ENCODE data around the gene ZNF446. TPM values are rescaled to one million over a fixed set of nuclear protein-coding genes. Genes with fewer than 3 reads are reported as not detected.
"Not testable (repeated sequence)": the region's sequence is repeated elsewhere in the genome, so short reads cannot be mapped to it uniquely, and the experiment has no call there.

The ZNF446 gene
- total RNA-seq, 2 experiments from 2014 or later = 4.2 to 4.7 TPM

DNA sequence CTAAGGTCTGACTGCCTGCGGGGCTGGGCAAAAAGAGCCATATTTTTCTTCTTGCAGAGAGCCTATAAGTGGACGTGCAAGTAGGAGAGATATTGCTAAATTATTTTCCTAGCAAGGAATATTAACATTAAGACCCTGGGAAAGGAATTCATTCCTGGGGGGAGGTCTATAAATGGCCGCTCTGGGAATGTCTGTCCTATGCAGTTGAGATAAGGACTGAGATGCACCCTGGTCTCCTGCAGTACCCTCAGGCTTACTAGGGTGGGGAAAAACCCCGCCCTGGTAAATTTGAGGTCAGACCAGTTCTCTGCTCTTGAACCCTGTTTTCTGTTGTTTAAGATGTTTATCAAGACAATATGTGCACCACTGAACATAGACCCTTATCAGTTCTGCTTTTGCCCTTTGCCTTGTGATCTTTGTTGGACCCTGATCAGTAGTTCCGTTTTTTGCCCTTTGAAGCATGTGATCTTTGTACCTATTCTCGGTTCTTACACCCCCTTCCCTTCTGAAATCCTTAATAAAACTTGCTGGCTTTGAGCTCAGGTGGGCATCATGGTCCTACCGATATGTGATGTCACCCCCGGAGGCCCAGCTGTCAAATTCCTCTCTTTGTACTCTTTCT lies 31.6 kb downstream of the ZNF446 start:
- H3K27me3 Mint-ChIP-seq; intact Hi-C loops (cut with DNase I, micrococcal nuclease); H3K4me1 Mint-ChIP-seq; H3K36me3 Mint-ChIP-seq (ENCODE audit: low read depth); H3K9me3 Mint-ChIP-seq (ENCODE audit: low read depth); H3K4me3 Mint-ChIP-seq; DNase-seq; POLR2A ChIA-PET; H3K27ac Mint-ChIP-seq; ATAC-seq: not testable (repeated sequence)
- CTCF ChIA-PET = interaction anchor here (0.9 to 1.2 kb wide), 2 partner anchors 11 to 201 kb away, joined by 3 read pairs; no protein-coding TSS in a partner anchor

DNA sequence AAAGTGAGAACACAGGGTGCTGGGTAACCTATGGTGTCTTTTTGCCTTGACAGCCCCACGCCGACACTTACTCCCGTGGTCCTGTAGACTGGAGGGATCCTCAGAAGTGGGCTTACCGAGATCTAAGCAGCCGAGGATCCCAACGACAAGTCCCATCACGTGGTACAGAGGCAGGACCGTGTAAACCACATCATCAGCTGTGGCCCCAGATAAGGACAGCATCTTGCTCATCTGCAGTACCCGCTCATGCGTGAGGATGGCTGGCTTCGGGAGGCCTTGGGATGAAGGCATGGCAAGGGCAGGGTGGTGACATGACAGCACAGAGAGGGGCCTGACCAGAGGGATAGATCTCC lies 33.6 kb downstream of the ZNF446 start:
- intact Hi-C loops (cut with DNase I, micrococcal nuclease) = no loop called here
- DNase-seq (no peak), ATAC-seq (no peak)
- H3K4me1 Mint-ChIP-seq = no peaks in the 10 kb centered on the region
- no peak overlapping the region for H3K27ac Mint-ChIP-seq
- no peaks in the 10 kb centered on the region for H3K27me3 Mint-ChIP-seq
- H3K36me3 Mint-ChIP-seq (ENCODE audit: low read depth) = peaks cover 11% of the 10 kb centered on the region
- CTCF ChIA-PET = no interaction called here
- POLR2A ChIA-PET = no interaction called here
- H3K4me3 Mint-ChIP-seq = no peak overlapping the region
- H3K9me3 Mint-ChIP-seq (ENCODE audit: low read depth) = peaks cover 8% of the 10 kb centered on the region

DNA sequence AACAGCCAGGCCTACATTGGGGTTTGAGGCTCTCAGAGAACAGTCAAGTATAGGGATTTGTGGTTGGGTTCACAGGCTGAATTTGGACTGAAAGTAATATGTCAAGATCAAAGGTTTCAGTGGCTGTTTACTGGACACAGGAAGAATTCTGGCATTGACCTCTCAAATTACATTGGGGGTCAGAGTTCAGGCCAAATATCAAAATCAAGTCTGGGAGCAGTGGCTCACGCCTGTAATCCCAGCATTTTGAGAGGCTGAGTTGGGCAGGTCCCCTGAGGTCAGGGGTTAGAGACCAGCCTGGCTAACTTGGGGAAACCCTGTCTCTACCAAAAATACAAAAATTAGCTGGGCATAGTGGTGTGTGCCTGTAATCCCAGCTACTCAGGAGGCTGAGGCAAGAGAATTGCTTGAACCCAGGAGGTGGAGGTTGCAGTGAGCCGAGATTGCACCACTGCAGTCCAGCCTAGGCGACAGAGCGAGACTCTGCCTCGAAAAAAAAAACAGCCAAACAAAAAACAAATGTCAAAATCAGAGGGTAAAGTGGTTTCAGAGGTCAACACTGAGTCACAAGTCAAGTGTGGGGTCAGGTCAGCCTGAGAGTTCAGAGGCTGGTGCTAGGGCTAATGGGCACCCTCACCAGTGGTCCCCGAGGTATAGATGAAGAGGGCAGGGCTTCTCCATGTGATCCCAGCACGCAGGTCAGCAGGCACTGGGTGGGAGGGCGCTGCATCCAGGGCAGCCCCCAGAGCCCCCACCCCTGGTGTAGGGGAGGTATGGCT lies 34.1 kb downstream of the ZNF446 start:
- ChIA-PET POLR2A (no interaction called here), CTCF (no interaction called here)
- ATAC-seq (no peak), DNase-seq (no peak)
- Mint-ChIP-seq H3K27ac (no peak overlapping the region), H3K4me3 (no peak overlapping the region), H3K9me3 (ENCODE audit: low read depth) (peaks cover 8% of the 10 kb centered on the region), H3K36me3 (ENCODE audit: low read depth) (peaks cover 14% of the 10 kb centered on the region), H3K27me3 (no peaks in the 10 kb centered on the region), H3K4me1 (peaks cover 3% of the 10 kb centered on the region)
- intact Hi-C loops (cut with DNase I, micrococcal nuclease) = no loop called here

DNA sequence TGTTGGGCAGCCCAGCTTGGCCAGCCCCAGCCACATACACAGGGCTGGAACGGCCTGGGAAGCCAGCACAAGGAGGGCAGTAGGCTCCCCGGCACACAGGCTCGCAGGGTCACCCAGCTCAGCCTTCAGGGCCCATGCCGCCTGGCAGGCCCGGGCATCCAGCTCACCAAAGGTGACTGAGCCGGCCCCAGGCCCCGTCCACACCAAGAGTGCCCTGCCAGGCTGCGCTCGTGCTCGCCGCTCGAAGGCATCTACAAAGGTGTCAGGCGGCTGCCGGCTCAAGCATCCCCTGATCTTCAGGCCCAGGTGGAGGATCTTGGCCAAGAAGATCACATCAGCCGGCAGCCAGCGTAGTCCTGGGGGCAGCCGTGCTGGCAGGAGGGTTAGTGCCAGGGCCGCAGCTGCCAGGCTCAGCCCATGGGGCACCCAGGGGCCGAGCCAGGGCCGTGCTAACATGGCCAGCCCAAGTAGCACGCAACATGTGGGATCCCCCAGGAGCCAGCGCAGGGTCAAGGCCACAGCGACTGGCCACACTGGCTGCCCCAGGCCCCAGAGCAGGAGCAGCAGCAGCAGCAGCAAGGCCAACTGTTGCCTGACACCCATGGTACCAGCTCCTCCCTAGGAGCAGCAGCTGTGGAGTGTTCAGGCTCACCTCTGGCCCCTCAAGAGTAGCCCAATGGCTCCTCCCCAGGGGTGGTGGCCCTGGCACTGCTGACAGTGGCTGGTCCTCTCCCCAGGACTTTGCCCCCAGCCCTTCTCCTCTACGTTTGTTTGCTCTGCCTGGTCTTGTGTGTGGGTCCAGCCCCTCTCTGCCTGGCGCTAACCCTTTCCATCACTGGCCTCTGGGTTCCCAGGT lies 35.4 kb downstream of the ZNF446 start, which contains the start of gene SLC27A5:
TSS of gene SLC27A5 (minus strand) at position 640 of the 856 bp plus-strand sequence. CDS start at position 603, 37 bp downstream.
- Mint-ChIP-seq H3K27ac (peak within 1 kb of the TSS; percentile 81), H3K36me3 (ENCODE audit: low read depth) (peaks cover 25% of the 10 kb centered on the region), H3K4me3 (no peak within 1 kb of the TSS), H3K4me1 (peaks cover 14% of the 10 kb centered on the region), H3K9me3 (ENCODE audit: low read depth) (peaks cover 8% of the 10 kb centered on the region), H3K27me3 (no peaks in the 10 kb centered on the region)
- ATAC-seq (no peak), DNase-seq (no peak)
- CTCF ChIA-PET = no interaction called here
- intact Hi-C loops (cut with DNase I, micrococcal nuclease) = no loop called here
- POLR2A ChIA-PET = no interaction called here

DNA sequence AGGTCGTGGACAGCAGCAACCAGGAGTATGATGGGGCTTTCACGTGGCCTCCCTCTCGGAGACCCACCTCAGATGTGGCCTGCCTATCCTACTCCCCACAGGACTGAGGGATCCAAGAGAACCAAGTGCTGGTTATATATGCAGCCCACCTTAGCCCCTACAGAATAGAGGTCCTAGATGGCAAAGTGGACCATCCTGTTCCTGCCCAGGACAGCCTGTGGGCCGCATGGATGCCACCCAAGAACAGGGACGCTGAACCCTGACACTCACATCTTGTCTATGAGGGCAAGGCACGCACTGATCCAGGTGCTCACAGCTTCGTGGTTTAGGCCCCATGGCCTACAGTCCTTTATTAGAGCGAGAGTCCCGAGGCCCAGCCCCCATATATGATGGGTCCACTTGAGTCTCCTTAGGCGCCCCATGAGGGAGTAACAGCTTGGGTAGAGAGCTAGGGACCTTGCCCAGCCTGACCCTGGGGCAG lies 37.1 kb downstream of the ZNF446 start:
- ChIA-PET CTCF (interaction anchor here (0.5 to 1.8 kb wide), 10 partner anchors 9 to 102 kb away, joined by 3 to 13 read pairs (median 4); partner anchors contain the start of genes CHMP2A and ZNF324B), POLR2A (interaction anchor here (0.6 to 1.8 kb wide), 6 partner anchors 8 to 105 kb away, joined by 3 to 8 read pairs (median 4); partner anchors contain the start of genes CHMP2A, TRIM28 and ZNF584)
- Mint-ChIP-seq H3K4me1 (peaks cover 22% of the 10 kb centered on the region), H3K36me3 (ENCODE audit: low read depth) (peaks cover 19% of the 10 kb centered on the region), H3K27ac (peak overlapping the region; percentile 81), H3K27me3 (no peaks in the 10 kb centered on the region), H3K9me3 (ENCODE audit: low read depth) (no peaks in the 10 kb centered on the region), H3K4me3 (peak overlapping the region; percentile 88)
- no peak for DNase-seq
- intact Hi-C loops (cut with DNase I, micrococcal nuclease) = no loop called here
- peak; percentile 0 for ATAC-seq

DNA sequence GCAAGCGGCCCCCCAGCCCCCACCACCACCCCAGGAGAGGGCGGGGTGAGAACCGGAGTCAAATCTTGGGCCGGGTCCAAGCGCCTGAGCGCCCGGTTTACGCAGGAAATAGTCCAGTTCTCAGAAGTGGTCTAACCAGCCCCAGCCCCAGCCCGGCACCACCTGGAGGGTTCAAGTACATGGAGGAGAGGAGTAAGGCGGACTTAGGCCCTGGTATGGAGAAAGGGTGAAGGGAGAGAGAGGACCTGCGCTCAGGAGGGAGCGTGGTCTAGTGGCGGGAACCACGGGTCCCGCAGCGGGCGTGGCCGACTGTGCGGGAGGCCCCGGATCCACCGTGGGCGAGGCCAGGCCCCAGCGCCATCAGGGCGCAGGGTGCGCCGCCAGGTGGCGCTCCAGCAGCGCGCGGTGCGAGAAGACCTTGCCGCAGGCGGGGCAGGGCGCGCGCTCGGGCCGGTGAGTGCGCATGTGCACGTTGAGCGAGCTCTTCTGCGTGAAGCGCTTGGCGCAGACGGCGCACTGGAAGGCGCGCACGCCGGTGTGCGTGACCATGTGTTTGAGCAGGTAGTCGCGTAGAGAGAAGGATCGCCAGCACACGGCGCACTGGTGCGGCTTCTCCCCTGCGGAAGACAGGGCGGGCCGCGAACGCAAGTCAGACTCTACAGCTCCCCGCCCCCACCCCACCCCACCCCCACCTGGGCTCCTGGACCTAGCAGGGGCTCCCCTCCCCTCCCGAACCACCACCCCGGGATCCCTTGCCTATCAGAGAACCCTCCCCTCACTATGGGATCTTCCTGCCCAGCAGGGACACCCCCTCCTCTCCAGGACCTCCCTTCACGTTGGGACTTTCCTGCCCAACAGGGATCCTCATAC lies 37.8 kb downstream of the ZNF446 start:
- peak overlapping the region; percentile 81 for H3K27ac Mint-ChIP-seq
- H3K4me1 Mint-ChIP-seq = peaks cover 27% of the 10 kb centered on the region
- peaks cover 21% of the 10 kb centered on the region for H3K36me3 Mint-ChIP-seq (ENCODE audit: low read depth)
- ATAC-seq = peak; percentile 88
- intact Hi-C loops (cut with DNase I, micrococcal nuclease) = loop anchor here (1.0 kb wide), 13 partner anchors 15 to 332 kb away; partner anchors contain the start of genes ERVK3-1 (in 1 of the 2), MZF1 (in 1 of the 2), UBE2M (in 1 of the 2) and ZNF324 (in 1 of the 2)
- H3K4me3 Mint-ChIP-seq = peak overlapping the region; percentile 88
- ChIA-PET POLR2A (interaction anchor here (0.6 to 1.8 kb wide), 7 partner anchors 9 to 1241 kb away, joined by 3 to 8 read pairs (median 4); partner anchors contain the start of genes CHMP2A, TRIM28 and ZNF584), CTCF (interaction anchor here (0.5 to 1.8 kb wide), 16 partner anchors 10 to 321 kb away, joined by 3 to 13 read pairs (median 4); partner anchors contain the start of genes CHMP2A and ZNF324B)
- no peaks in the 10 kb centered on the region for H3K9me3 Mint-ChIP-seq (ENCODE audit: low read depth)
- DNase-seq = peak; percentile 99
- no peaks in the 10 kb centered on the region for H3K27me3 Mint-ChIP-seq

DNA sequence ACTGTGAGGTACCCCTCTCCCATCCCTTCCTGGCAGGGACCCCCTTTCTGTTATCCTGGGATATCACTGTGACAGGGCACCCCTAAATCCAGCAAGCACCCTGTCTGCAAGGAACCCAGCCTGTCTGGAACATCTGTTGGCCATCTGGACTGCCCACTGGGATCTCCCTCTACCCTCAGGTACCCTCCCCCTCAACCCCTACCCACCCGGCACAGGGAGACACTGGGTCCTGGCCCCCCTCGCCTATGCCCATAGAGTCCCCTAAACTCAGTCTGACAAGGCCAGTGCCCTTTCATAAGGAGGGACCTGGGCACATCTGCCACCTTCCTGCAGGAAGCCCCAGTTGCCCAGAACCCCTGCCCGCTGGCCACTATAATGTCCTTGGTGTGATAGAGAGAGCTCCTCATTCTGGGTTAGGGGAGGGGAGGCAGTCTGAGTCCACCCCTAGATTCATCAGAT lies 38.4 kb downstream of the ZNF446 start:
- Mint-ChIP-seq H3K27me3 (no peaks in the 10 kb centered on the region), H3K4me3 (peak overlapping the region; percentile 88), H3K9me3 (ENCODE audit: low read depth) (no peaks in the 10 kb centered on the region), H3K27ac (peak overlapping the region; percentile 81), H3K4me1 (peaks cover 27% of the 10 kb centered on the region), H3K36me3 (ENCODE audit: low read depth) (peaks cover 23% of the 10 kb centered on the region)
- intact Hi-C loops (cut with DNase I, micrococcal nuclease) = loop anchor here (1.0 to 5.0 kb wide), 15 partner anchors 15 to 332 kb away; partner anchors contain the start of genes ZNF446 (in 2 of the 2), ERVK3-1 (in 1 of the 2), MZF1 (in 1 of the 2) and UBE2M (in 1 of the 2)
- DNase-seq (no peak), ATAC-seq (no peak)
- ChIA-PET POLR2A (interaction anchor here (0.6 to 1.8 kb wide), 4 partner anchors 15 to 1241 kb away, joined by 4 to 8 read pairs (median 6); partner anchors contain the start of genes TRIM28 and ZNF584), CTCF (interaction anchor here (0.5 to 1.8 kb wide), 16 partner anchors 10 to 322 kb away, joined by 3 to 13 read pairs (median 4); partner anchors contain the start of genes CHMP2A and ZNF324B)

DNA sequence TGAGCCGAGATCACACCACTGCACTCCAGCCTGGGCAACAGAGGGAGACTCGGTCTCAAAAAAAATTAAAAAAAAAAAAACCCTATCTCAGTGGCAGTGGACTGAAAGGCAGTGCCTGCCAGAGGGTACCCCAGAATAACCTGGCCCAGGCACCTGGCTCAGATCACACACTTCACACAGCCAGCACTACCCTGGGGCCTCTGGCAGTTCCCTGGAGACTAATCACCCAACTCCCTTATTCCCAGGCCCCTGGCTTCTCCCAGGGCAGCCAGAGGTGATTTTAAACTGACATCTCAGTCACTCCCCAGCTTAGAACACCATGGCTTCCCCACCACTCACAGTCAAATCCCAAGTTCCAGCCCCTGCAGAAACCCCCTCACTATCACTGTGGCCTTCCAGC lies 39.1 kb downstream of the ZNF446 start:
- H3K36me3 Mint-ChIP-seq (ENCODE audit: low read depth) = peaks cover 23% of the 10 kb centered on the region
- ChIA-PET POLR2A (interaction anchor here (1.8 kb wide), 1 partner anchor 29 kb away, joined by 7 read pairs; the partner anchor contains the start of gene TRIM28), CTCF (interaction anchor here (0.9 kb wide), 1 partner anchor 31 kb away, joined by 4 read pairs; no protein-coding TSS in a partner anchor)
- intact Hi-C loops (cut with DNase I, micrococcal nuclease) = loop anchor here in 1 of 2 experiments (5.0 kb wide), 2 partner anchors 38 to 113 kb away; partner anchors contain the start of gene ZNF446
- peak overlapping the region; percentile 47 for H3K27ac Mint-ChIP-seq
- no peaks in the 10 kb centered on the region for H3K9me3 Mint-ChIP-seq (ENCODE audit: low read depth)
- peak overlapping the region; percentile 88 for H3K4me3 Mint-ChIP-seq
- H3K4me1 Mint-ChIP-seq = peaks cover 29% of the 10 kb centered on the region
- no peaks in the 10 kb centered on the region for H3K27me3 Mint-ChIP-seq
- no peak for DNase-seq
- ATAC-seq = no peak

DNA sequence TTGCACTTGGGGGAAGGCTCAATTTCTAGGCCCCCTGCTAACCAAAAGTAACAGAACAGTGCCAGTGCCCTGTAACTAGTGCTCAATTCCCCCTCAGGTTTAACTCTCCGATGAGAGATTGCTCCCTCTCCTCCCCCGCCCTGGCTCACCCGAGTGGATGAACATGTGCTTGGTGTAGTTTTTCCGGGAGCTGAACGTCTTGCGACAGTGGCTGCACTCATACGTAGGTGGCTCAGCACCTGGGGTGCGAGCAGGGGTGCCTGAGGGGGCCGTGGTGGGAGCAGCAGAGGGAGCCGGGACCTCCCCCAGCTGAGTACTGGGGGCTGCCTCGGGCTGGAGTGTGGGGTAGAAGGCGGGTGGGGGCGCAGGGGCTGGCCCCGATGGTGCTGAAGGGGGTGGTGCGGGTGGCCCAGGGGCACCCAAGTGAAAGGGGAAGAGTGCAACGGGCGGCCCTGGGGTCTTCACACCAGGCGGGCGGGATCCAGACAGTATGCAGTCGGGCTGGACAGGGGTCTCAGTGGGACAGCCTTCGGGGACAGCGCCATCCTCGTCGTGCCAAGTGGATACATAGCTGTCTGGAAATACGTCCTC lies 40.2 kb downstream of the ZNF446 start:
- ATAC-seq = no peak
- H3K4me1 Mint-ChIP-seq = peaks cover 35% of the 10 kb centered on the region
- no peak for DNase-seq
- ChIA-PET POLR2A (no interaction called here), CTCF (interaction anchor here (1.2 kb wide), 1 partner anchor 60 kb away, joined by 3 read pairs; no protein-coding TSS in a partner anchor)
- peaks cover 23% of the 10 kb centered on the region for H3K36me3 Mint-ChIP-seq (ENCODE audit: low read depth)
- peak overlapping the region; percentile 88 for H3K4me3 Mint-ChIP-seq
- intact Hi-C loops (cut with DNase I, micrococcal nuclease) = loop anchor here in 1 of 2 experiments (5.0 kb wide), 2 partner anchors 39 to 114 kb away; partner anchors contain the start of gene ZNF446
- no peaks in the 10 kb centered on the region for H3K9me3 Mint-ChIP-seq (ENCODE audit: low read depth)
- H3K27ac Mint-ChIP-seq = no peak overlapping the region
- no peaks in the 10 kb centered on the region for H3K27me3 Mint-ChIP-seq
